Activated CD4-positive, alpha-beta memory T cell treated with anti-CD3 and anti-CD28 coated beads for 36 hours (primary cell): Measurements from ENCODE around the gene DDX23. TPM values are rescaled to one million over a fixed set of nuclear protein-coding genes. Genes with fewer than 3 reads are reported as not detected.
"Not testable (repeated sequence)": the region's sequence is repeated elsewhere in the genome, so short reads cannot be mapped to it uniquely, and the experiment has no call there.

Experiments
- CTCF ChIA-PET: fragments of 350-600 bp; sonication (Branson Sonifier 250); formaldehyde crosslinking; loops from one replicate; lab custom pipeline; 2021; ENCODE audit warnings: antibody characterized with exemption, inconsistent platforms; lab: Charles Lee
- POLR2A ChIA-PET: fragments of 350-600 bp; sonication (Branson Sonifier 250); formaldehyde crosslinking; loops from one replicate; lab custom pipeline; 2021; ENCODE audit warnings: antibody characterized with exemption; lab: Charles Lee
- DNase-seq: peaks from one replicate; pipeline ENCODE4 v3.0.0-alpha.2; 2020
- H3K27ac Mint-ChIP-seq: one replicate; pipeline ENCODE4 v1.8.0; 2021; ENCODE audit warnings: mixed read lengths
- H3K27me3 Mint-ChIP-seq: one replicate; pipeline ENCODE4 v1.8.0; 2021; ENCODE audit warnings: mixed read lengths
- H3K36me3 Mint-ChIP-seq: one replicate; pipeline ENCODE4 v1.8.0; 2021; ENCODE audit warnings: mixed read lengths
- H3K4me1 Mint-ChIP-seq: one replicate; pipeline ENCODE4 v1.8.0; 2021; ENCODE audit warnings: low read depth, mixed read lengths
- H3K4me3 Mint-ChIP-seq: one replicate; pipeline ENCODE4 v1.8.0; 2021; ENCODE audit warnings: mild to moderate bottlenecking, mixed read lengths
- H3K9me3 Mint-ChIP-seq: one replicate; pipeline ENCODE4 v1.8.0; 2021; ENCODE audit warnings: mixed read lengths
- intact Hi-C: fragments of 100-400 bp; cut with micrococcal nuclease; formaldehyde crosslinking; loops from one replicate; pipeline ENCODE4 v1.15.1; 2023
- total RNA-seq, 2 experiments: library from RNA; stranded (reverse); gene quantifications; one replicate each; pipeline ENCODE4 v1.2.3, GENCODE V29; 2021

The DDX23 gene
- total RNA-seq, 2 experiments from 2014 or later = 119 to 121 TPM

- no peak overlapping the region for H3K4me3 Mint-ChIP-seq
- no peak overlapping the region for H3K27ac Mint-ChIP-seq
- no peaks in the 10 kb centered on the region for H3K9me3 Mint-ChIP-seq
- H3K4me1 Mint-ChIP-seq = peaks cover 4% of the 10 kb centered on the region
- ChIA-PET CTCF (interaction anchor here (1.1 to 2.2 kb wide), 3 partner anchors 10 to 107 kb away, joined by 4 to 7 read pairs (median 4); no protein-coding TSS in a partner anchor), POLR2A (no interaction called here)
- H3K27me3 Mint-ChIP-seq = peaks cover 21% of the 10 kb centered on the region
- no peaks in the 10 kb centered on the region for H3K36me3 Mint-ChIP-seq
- intact Hi-C loops = no loop called here
- DNase-seq = no peak
These were observed 28.7 kb upstream of the DDX23 start for GRCh38 chr12:48880647-48881046.

DNA sequence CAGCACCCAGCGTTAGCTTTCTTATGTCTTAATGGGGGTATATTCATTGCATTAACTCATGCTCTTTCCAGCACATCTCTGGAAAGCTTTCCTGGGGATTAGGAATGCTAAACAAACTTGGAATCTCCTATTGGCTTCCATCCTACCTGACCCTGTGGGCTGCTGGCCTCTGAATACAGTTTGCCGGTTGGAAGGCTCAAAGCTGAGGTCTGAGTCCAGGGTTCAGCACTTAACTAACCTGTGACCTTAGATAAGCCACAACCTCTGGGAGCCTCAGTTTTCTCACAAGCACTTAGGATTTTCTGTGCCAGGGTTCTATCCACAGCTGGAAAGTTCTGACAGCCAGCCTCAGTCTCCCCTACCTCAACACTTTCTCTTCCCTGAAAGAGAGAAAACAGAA lies 26.6 kb upstream of the DDX23 start:
- Mint-ChIP-seq H3K9me3 (no peaks in the 10 kb centered on the region), H3K27ac (no peak overlapping the region), H3K4me3 (no peak overlapping the region), H3K36me3 (no peaks in the 10 kb centered on the region), H3K4me1 (peaks cover 4% of the 10 kb centered on the region), H3K27me3 (peaks cover 21% of the 10 kb centered on the region)
- CTCF ChIA-PET = interaction anchor here (1.3 to 1.5 kb wide), 2 partner anchors 13 to 26 kb away, joined by 3 to 5 read pairs; partner anchors contain the start of gene DDX23
- DNase-seq = no peak
- POLR2A ChIA-PET = no interaction called here
- intact Hi-C loops = no loop called here

DNA sequence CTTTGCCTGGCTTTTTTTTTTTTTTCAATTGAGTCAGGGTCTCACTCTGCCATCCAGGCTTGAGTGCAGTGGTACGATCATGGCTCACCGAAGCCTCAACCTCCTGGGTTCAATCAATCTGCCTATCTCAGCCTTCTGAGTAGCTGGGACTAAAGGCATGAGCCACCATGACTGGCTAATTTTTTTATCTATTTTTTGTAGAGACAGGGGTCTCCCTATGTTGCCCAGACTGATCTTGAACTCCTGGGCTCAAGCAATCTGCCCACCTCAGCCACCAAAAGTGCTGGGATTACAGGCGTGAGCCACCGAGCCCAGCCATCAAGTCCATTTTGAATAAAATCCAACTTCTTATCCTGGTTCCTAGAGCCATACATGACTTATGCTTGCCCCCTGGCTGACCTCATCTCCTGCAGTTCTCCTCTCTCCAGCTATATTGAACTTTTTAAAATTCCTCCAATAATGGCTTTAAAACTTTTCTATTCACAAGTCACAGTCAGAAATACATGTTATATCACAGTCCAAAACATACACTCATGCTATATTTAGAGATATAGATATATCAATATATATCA lies 24.1 kb upstream of the DDX23 start:
- no peak overlapping the region for H3K4me3 Mint-ChIP-seq
- DNase-seq = no peak
- peaks cover 12% of the 10 kb centered on the region for H3K27me3 Mint-ChIP-seq
- CTCF ChIA-PET = interaction anchor here (0.6 kb wide), 1 partner anchor 15 kb away, joined by 5 read pairs; no protein-coding TSS in a partner anchor
- no peak overlapping the region for H3K27ac Mint-ChIP-seq
- POLR2A ChIA-PET = no interaction called here
- intact Hi-C loops = no loop called here
- no peaks in the 10 kb centered on the region for H3K9me3 Mint-ChIP-seq
- no peaks in the 10 kb centered on the region for H3K4me1 Mint-ChIP-seq
- no peaks in the 10 kb centered on the region for H3K36me3 Mint-ChIP-seq

GRCh38 chr12:48873534-48873933 lies 21.6 kb upstream of the DDX23 start:
- H3K4me1 Mint-ChIP-seq, H3K9me3 Mint-ChIP-seq, intact Hi-C loops, DNase-seq, H3K27ac Mint-ChIP-seq, H3K27me3 Mint-ChIP-seq, H3K4me3 Mint-ChIP-seq, POLR2A ChIA-PET, H3K36me3 Mint-ChIP-seq: not testable (repeated sequence)
- CTCF ChIA-PET = interaction anchor here (0.6 to 2.4 kb wide), 4 partner anchors 16 to 79 kb away, joined by 3 to 11 read pairs (median 4); partner anchors contain the start of gene DDX23

- Mint-ChIP-seq H3K27ac (no peak overlapping the region), H3K27me3 (no peaks in the 10 kb centered on the region), H3K9me3 (no peaks in the 10 kb centered on the region), H3K4me3 (no peak overlapping the region), H3K4me1 (no peaks in the 10 kb centered on the region), H3K36me3 (no peaks in the 10 kb centered on the region)
- intact Hi-C loops = no loop called here
- ChIA-PET CTCF (interaction anchor here (0.6 to 2.4 kb wide), 5 partner anchors 16 to 1072 kb away, joined by 3 to 11 read pairs (median 4); partner anchors contain the start of gene DDX23), POLR2A (no interaction called here)
- DNase-seq = no peak
These were observed 21.1 kb upstream of the DDX23 start for GRCh38 chr12:48873096-48873495.

DNA sequence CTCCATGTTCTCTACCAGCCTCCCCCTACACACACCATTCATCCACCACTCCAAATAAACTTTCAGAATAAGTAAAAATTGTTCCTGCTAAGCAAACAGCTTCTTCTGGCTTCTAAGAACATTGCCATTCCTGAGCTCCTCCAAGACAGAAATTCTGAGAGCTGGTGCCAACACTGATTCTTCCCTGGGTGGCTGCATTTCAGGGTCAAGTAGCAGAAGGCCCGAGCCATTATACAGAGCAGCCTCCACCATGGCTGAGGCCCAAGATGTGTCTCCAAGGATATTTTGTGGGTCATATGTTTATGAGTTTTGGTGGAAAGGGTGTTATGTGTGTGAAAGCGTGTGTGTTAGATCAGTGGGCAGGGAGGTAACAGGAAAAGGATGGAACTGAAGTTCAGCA lies 17.2 kb upstream of the DDX23 start:
- Mint-ChIP-seq H3K9me3 (no peaks in the 10 kb centered on the region), H3K36me3 (no peaks in the 10 kb centered on the region), H3K4me3 (no peak overlapping the region), H3K27me3 (peaks cover 1% of the 10 kb centered on the region), H3K27ac (no peak overlapping the region), H3K4me1 (peaks cover 20% of the 10 kb centered on the region)
- ChIA-PET POLR2A (no interaction called here), CTCF (interaction anchor here (1.2 to 8.6 kb wide), 3 partner anchors 16 to 219 kb away, joined by 3 to 106 read pairs (median 7); partner anchors contain the start of gene DDX23)
- intact Hi-C loops = loop anchor here (5.0 kb wide), 1 partner anchor 68 kb away; no protein-coding TSS in a partner anchor
- DNase-seq = no peak

DNA sequence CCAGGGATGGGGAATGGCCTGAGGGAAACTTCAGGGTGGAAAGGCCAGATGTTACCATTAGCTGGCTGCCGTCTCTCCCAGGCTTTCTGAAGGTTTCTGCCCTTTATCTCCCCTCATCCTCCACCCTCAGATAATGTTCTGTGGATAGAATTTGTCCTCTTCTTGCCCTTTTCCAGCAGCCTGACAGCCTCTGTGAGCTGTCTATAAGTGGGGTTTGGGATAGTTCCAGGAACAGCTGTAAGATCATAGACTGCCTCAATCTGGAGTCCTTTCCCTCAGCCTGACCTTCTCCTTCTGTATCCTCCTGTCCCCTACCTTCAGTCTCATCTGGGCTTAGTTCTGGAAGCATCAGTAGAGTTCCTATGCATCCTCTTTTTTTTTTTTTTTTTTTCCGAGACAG lies 16.5 kb upstream of the DDX23 start:
- H3K27me3 Mint-ChIP-seq = peaks cover 5% of the 10 kb centered on the region
- CTCF ChIA-PET = interaction anchor here (0.6 to 8.6 kb wide), 5 partner anchors 15 to 120 kb away, joined by 3 to 106 read pairs (median 4); partner anchors contain the start of gene DDX23
- H3K36me3 Mint-ChIP-seq = no peaks in the 10 kb centered on the region
- no peaks in the 10 kb centered on the region for H3K9me3 Mint-ChIP-seq
- peaks cover 20% of the 10 kb centered on the region for H3K4me1 Mint-ChIP-seq
- no peak for DNase-seq
- no peak overlapping the region for H3K27ac Mint-ChIP-seq
- H3K4me3 Mint-ChIP-seq = no peak overlapping the region
- POLR2A ChIA-PET = no interaction called here
- intact Hi-C loops = loop anchor here (5.0 kb wide), 1 partner anchor 69 kb away; no protein-coding TSS in a partner anchor

- DNase-seq = no peak
- ChIA-PET CTCF (interaction anchor here (0.7 to 8.6 kb wide), 11 partner anchors 13 to 222 kb away, joined by 3 to 106 read pairs (median 4); partner anchors contain the start of gene DDX23), POLR2A (interaction anchor here (0.8 to 3.2 kb wide), 8 partner anchors 10 to 322 kb away, joined by 3 to 27 read pairs (median 4); partner anchors contain the start of genes ARF3, DDX23, FKBP11 and RHEBL1)
- Mint-ChIP-seq H3K9me3 (no peaks in the 10 kb centered on the region), H3K4me3 (peak overlapping the region; percentile 85), H3K4me1 (peaks cover 20% of the 10 kb centered on the region), H3K36me3 (no peaks in the 10 kb centered on the region), H3K27me3 (peaks cover 14% of the 10 kb centered on the region), H3K27ac (peak overlapping the region; percentile 74)
- intact Hi-C loops = loop anchor here (5.0 kb wide), 1 partner anchor 71 kb away; no protein-coding TSS in a partner anchor
These were observed 14.2 kb upstream of the DDX23 start for GRCh38 chr12:48866052-48866711.

- DNase-seq = peak; percentile 91
- intact Hi-C loops = loop anchor here (1.0 to 5.0 kb wide), 2 partner anchors 13 to 72 kb away; partner anchors contain the start of gene DDX23
- Mint-ChIP-seq H3K4me1 (peaks cover 20% of the 10 kb centered on the region), H3K27me3 (peaks cover 14% of the 10 kb centered on the region), H3K9me3 (no peaks in the 10 kb centered on the region), H3K27ac (peak within 1 kb of the TSS; percentile 74), H3K4me3 (peak within 1 kb of the TSS; percentile 85), H3K36me3 (no peaks in the 10 kb centered on the region)
- ChIA-PET CTCF (interaction anchor here (0.7 to 8.6 kb wide), 13 partner anchors 12 to 1229 kb away, joined by 3 to 106 read pairs (median 3); partner anchors contain the start of gene DDX23), POLR2A (interaction anchor here (0.6 to 3.2 kb wide), 9 partner anchors 9 to 545 kb away, joined by 3 to 27 read pairs (median 4); partner anchors contain the start of genes ARF3, DDX23, FKBP11 and RHEBL1)
These were observed 13.5 kb upstream of the DDX23 start, which contains the start of gene RND1 for GRCh38 chr12:48865281-48866051. Gene RND1 (minus strand): TSS chr12:48865870. CDS start chr12:48865767, 103 bp downstream.

GRCh38 chr12:48863291-48863690 lies 11.3 kb upstream of the DDX23 start:
- CTCF ChIA-PET = interaction anchor here (0.6 to 8.6 kb wide), 3 partner anchors 10 to 1589 kb away, joined by 3 to 106 read pairs (median 4); partner anchors contain the start of gene DDX23
- Mint-ChIP-seq H3K4me1 (peaks cover 20% of the 10 kb centered on the region), H3K9me3 (no peaks in the 10 kb centered on the region), H3K27ac (no peak overlapping the region), H3K36me3 (no peaks in the 10 kb centered on the region), H3K4me3 (no peak overlapping the region), H3K27me3 (peaks cover 14% of the 10 kb centered on the region)
- intact Hi-C loops = no loop called here
- POLR2A ChIA-PET = interaction anchor here (3.2 kb wide), 1 partner anchor 10 kb away, joined by 27 read pairs; the partner anchor contains the start of gene DDX23
- DNase-seq = no peak

DNA sequence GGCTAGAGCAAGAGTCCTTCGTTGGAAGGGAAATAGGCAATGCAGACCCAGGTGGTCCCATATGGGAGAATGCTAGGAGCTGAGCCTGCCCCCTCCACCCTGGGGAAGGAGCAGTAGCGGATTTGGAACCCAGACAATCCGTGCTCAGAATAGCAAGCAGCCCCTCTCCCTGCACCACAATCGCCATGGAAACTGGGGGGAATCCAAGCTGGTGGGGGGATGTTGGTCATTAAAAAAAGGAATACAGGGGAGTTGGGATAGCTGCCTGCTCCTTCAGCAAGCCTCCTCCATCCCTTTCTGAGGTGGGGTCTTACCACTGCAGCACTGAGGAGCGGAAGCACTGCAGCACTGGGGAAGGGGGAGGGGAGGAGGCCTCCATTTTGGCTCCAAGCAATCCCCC lies 10.8 kb upstream of the DDX23 start:
- intact Hi-C loops = no loop called here
- Mint-ChIP-seq H3K4me1 (peaks cover 20% of the 10 kb centered on the region), H3K36me3 (no peaks in the 10 kb centered on the region), H3K27me3 (peaks cover 14% of the 10 kb centered on the region), H3K27ac (no peak overlapping the region), H3K4me3 (no peak overlapping the region), H3K9me3 (no peaks in the 10 kb centered on the region)
- POLR2A ChIA-PET = no interaction called here
- CTCF ChIA-PET = interaction anchor here (0.6 to 8.6 kb wide), 3 partner anchors 9 to 1590 kb away, joined by 3 to 106 read pairs (median 4); partner anchors contain the start of gene DDX23
- DNase-seq = no peak
